ENCODE data around the gene HSPA1B. TPM values are rescaled to one million over a fixed set of nuclear protein-coding genes. Genes with fewer than 3 reads are reported as not detected.
A peak's percentile ranks its signal among the peaks of the same experiment; 100 is the strongest.

The HSPA1B gene
- total RNA-seq, 1 experiment from 2014 or later: 214 TPM

GRCh38 chr6:31830886-31831335 lies 3.4 kb downstream of the HSPA1B start:
- ATAC-seq: no peak
- Histone ChIP-seq H3K4me3 (replicated peaks in 1 of 2; ENCODE audit: low read depth in 1 of 2, low read length in 2 of 2) (no peak overlapping the region; a peak in 1 of 4 replicates), H3K27me3 (ENCODE audit: insufficient read depth, low read length) (no peaks in the 10 kb centered on the region), H3K4me1 (ENCODE audit: control insufficient read depth in 1 of 2, insufficient read depth in 2 of 2, low read length in 2 of 2) (peaks cover 22 to 52% of the 10 kb centered on the region in 2 experiments), H3K27ac (ENCODE audit: low read depth, low read length) (peak overlapping the region; percentile 46), H3K9ac (ENCODE audit: low read length) (no peak overlapping the region), H3K36me3 (ENCODE audit: control insufficient read depth in 1 of 2, insufficient read depth in 2 of 2, low read length in 2 of 2) (peaks cover 0 to 5% of the 10 kb centered on the region in 2 experiments; a peak in 1 of 4 replicates), H3K79me2 (ENCODE audit: insufficient read depth, low read length) (peaks cover 43% of the 10 kb centered on the region), H3K9me3 (ENCODE audit: control insufficient read depth in 1 of 2, insufficient read depth in 1 of 2, low read depth in 1 of 2, low read length in 2 of 2) (no peaks in the 10 kb centered on the region), H3K9me2 (ENCODE audit: insufficient read depth) (no peaks in the 10 kb centered on the region), H4K20me1 (ENCODE audit: insufficient read depth) (peaks cover 4% of the 10 kb centered on the region; the same call in 1 of the 2 replicates), H2AFZ (ENCODE audit: low read depth, low read length, poor library complexity, severe bottlenecking) (no peak overlapping the region), H3K4me2 (ENCODE audit: low read length) (peak overlapping the region; percentile 77; the same call in 1 of the 2 replicates)
- TF ChIP-seq SP1 (IDR thresholded peaks at IDR 0.05; ENCODE audit: low read depth) (no peak), YY1 (IDR thresholded peaks at IDR 0.05; ENCODE audit: extremely low read depth, insufficient replicate concordance, low read depth, low read length) (no peak), CBX3 (IDR thresholded peaks at IDR 0.05; ENCODE audit: low read depth) (no peak), SIN3A (IDR thresholded peaks at IDR 0.05; ENCODE audit: low read depth) (no peak), CEBPB (IDR thresholded peaks at IDR 0.05; ENCODE audit: low read depth) (no peak), ZFX (IDR thresholded peaks at IDR 0.05) (no peak), ATF3 (IDR thresholded peaks at IDR 0.05) (no peak), POLR2AphosphoS5 (IDR thresholded peaks at IDR 0.05; ENCODE audit: low read depth, low read length) (no peak), REST (IDR thresholded peaks at IDR 0.05; ENCODE audit: low read depth) (no peak)
- intact Hi-C loops (cut with micrococcal nuclease): loop anchor here (5.0 to 10.0 kb wide), 2 partner anchors 94 to 286 kb away; partner anchors contain the start of genes ATP6V1G2, CLIC1, DDX39B and NFKBIL1
- no TSS peak for BruUV-seq (replicated peaks)
- no peak for DNase-seq (ENCODE audit: low read depth, low spot score)
- ChIA-PET RAD21 (ENCODE audit: low non-redundant PET in 1 of 2, low total read pairs in 2 of 2, uncharacterized antibody in 2 of 2, unreplicated experiment in 2 of 2) (interaction anchor here in 1 of 2 experiments (0.8 kb wide), 1 partner anchor 24 kb away, joined by 3 read pairs; the partner anchor contains the start of gene LSM2), POLR2A (interaction anchor here (0.9 to 2.4 kb wide), 7 partner anchors 24 to 284 kb away, joined by 3 to 9 read pairs (median 6); partner anchors contain the start of genes ATP6V1G2, LSM2, NEU1 and NFKBIL1), CTCF (interaction anchor here (0.8 to 2.6 kb wide), 6 partner anchors 24 to 67 kb away, joined by 3 to 12 read pairs (median 4); partner anchors contain the start of gene LSM2)
